ENCODE results near the gene SEMA3A.

Gene SEMA3A

GRCh38 chr7:84195295-84196060 is 889 bp upstream of the SEMA3A start:
- DNase-seq, result no peak

GRCh38 chr7:84193747-84194146 is 842 bp downstream of the SEMA3A start:
- no peak for DNase-seq

- DNase-seq, result no peak
Observed at GRCh38 chr7:84191842-84192241, 2.7 kb downstream of the SEMA3A start.

DNA sequence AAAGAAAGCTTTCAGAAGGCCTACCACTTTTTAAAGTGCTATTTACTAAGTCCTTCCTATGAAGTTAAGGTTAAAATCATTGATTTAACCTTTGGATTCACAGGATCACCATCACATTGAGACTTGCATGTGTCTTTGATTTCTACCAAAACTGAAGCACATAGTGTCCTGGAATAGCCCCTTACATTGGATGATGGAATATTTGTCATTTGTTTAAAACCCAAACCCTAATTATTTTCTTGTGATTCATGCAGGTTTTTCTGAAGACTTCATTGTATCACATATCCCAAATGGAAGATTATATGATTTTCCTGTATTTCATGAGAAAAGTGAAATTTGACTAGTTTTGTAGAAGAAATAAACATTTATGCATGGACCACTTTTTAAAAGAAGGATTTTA is 3.3 kb downstream of the SEMA3A start:
- no peak for DNase-seq

DNA sequence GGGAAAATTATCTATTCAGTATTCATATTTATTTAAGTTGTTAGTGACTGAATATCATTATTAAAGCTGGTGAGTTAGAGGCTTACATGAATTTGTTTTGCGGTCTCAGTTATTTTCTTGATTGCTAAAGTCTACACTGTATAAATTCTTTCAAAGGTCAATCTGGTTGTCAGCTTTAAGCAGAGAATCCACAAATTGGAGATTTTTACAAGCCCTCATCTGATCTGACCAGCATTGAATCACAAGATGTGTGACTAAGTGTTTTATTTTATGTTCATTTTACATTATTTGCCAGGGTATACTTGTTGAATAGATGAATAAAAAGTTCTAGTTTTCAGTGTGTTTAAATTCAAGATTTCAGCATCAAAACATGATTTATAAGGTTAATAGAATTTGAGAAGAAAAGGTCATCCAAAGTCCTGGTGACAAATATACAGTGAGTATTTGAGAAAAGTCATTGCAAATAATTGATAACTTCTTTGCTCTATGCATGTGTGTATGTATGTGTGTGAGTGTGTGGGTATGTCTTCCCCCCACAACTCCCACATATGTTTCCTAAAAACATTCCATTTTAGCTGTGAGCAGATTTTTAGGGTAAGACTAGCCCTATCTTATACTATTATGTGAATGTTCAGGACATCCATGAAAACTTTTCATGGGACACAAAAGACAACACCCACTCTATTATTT is 4.4 kb downstream of the SEMA3A start:
- no peak for DNase-seq

DNA sequence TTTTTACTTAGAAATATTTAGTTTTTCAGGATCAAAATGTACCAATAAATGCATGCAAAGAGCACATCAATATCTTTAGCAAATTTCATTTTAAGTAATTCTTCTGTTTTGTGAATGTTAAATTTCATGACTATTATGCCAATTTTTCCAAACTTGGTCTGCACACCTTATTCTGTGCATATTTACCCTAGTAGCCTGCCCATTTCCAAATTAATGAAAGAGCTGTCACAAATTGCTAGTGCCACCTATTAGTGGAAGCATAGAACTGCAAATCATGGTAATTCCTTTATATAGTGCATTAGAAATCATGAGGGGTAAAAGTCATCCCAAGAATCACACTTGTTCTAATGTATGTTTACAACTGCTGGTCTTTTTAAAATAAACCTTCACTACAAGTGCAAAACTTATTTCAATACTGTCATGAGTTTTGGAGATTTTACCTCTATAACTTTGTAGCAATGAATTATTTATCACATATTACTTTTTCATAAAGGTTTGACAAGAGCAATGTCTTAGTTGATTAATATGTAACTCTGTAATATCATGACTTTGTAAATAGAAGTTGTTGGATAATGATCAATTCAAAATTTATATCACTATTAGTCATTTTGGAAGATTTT is 5.7 kb downstream of the SEMA3A start:
- peak; percentile 36 for DNase-seq

DNA sequence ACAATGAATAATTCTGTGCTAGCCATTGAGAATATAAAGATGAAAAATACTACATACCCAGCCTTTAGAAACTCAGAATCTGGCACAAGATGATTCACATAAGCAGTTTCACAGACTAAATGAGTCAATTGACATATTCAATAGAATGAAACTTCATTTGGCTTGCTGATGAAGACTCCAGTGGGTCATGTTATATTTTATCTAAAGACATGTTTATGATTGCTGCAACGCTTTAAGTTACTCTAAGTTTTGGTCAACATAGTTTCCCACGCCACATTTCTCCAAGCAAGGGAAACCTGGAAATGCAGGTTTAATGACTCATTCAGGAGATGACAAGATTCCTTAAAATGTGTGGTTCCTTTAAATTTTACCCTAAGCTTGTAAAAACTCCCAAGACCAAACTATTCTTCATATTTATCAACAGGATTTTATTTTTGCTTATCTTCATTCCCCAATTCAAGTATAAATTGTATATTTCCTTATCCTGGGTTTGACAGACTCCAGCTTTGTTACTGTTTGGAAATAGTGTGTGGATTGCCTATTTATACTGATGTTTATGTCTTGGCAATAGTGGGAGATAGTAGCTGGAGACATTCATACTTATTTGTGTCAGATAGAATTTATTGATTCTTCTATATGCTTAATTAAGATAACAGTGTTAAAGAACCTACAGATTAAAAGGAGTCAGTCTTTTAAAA is 6.6 kb downstream of the SEMA3A start:
- no peak for DNase-seq

DNA sequence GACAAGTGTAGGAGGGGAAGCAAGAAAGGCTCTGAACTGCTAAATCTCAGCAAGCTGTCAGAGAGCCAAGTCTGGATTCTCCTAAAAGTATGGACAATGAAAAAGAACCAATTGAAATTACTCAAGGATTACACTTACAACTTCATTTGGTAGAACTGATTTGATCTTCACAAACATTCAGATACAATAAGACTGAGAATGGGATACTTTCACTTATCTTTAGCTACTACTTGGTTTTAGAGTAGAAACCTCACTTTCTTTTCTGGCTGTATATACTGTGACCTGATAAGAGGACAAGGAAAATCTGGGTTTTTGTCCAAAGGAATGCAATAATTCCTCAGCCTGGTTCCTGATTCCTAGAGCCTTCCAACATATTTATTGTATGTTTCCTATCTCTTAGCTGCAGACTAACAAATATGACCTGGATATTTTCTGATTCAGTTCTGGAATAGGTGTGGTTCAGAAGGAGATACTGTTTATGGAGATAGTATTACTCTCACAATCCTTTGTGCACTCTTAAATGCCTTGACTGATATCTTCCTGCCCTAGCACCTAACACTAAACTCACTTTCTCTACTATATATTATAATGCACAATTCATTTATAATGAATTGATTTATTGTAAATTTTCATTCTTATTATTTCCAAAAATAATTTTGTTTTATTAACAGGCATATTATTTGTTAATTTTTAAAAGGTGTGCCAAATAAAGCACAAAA is 7.3 kb downstream of the SEMA3A start:
- DNase-seq, result no peak

DNA sequence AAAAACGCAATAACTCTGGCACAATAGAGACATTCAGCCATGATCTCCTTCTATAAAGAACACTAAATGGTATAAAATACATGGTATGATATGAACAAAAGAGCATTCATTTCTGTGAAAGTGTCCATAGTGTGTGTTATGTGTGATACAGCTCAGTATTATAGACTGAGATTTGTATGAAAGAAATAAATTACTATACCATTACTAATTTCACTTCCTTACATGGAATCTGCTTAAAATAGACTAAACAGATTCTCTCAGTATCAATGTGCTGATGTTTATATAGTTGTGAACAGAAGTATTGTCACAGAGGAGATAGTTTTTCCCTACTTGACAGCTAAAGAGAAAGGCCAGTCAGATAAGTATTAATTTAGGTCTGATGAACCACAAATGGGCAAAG is 10.8 kb downstream of the SEMA3A start:
- DNase-seq, result no peak

GRCh38 chr7:84182301-84182700 is 12.3 kb downstream of the SEMA3A start:
- no peak for DNase-seq

GRCh38 chr7:84181628-84182027 is 13.0 kb downstream of the SEMA3A start:
- DNase-seq, result no peak

GRCh38 chr7:84177758-84178412 is 16.7 kb downstream of the SEMA3A start:
- DNase-seq, result no peak

DNA sequence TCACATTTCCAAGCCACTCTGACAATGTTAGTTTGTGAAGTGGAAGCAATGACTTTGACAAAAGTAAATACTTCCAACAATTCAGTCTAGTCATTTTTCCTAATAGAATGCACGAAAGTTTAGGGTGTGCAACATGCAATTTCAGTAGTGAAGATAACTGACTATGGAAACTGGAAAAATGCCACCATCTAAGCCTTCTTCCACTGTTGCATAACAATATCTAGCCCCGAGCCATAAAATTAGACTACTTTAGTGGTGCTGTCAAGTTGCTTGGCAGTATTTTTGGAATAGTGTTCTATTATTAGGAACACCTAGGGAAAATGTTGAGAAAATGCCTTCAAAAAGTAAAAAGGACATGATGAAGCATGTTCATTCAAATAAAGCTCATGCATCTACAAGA is 17.9 kb downstream of the SEMA3A start:
- no peak for DNase-seq

- DNase-seq, result no peak
Observed at GRCh38 chr7:84175461-84175860, 19.1 kb downstream of the SEMA3A start.

GRCh38 chr7:84170646-84171045 is 23.9 kb downstream of the SEMA3A start:
- no peak for DNase-seq

DNA sequence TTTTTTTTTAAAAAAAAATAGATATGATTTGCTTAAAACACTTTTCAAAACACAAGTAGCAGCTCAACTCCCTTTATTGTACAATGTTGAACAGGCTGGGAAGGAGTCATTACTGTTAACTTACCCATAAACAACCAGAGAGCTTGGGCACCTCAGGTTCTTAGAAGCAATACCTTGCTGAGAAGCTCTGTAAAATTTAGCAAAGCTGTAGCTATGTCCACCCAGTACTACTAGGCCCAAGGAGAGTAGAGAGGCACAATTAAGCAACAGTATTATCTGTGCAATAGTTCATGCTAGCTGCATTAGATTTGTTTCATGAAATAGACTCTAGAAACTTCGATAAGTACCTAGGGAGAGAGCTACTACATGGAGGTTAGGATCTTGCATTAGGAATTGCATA is 32.0 kb downstream of the SEMA3A start:
- no peak for DNase-seq

DNA sequence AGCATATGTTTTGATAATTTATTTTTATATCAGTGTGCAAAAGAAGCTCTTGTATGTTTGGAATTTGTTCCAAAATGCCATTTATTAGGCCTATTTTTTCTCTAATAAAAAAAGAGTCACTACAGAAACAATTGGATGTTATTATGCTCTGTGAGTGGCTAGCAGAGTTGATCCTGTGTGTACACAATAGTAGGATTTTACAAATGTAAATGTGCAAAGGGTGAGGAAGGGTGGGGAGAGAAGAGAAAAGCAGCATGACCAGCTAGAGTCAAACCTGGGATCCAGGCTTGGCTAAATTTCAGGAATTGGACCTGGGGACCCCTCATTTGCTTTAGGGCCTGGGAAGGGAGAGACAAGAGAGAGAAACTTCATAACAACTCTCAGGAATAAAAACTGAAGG is 32.5 kb downstream of the SEMA3A start:
- DNase-seq, result no peak

- no peak for DNase-seq
Observed at GRCh38 chr7:84161398-84161797, 33.2 kb downstream of the SEMA3A start.

- no peak for DNase-seq
Observed at GRCh38 chr7:84159435-84159834, 35.2 kb downstream of the SEMA3A start.

- DNase-seq, result no peak
Observed at GRCh38 chr7:84157171-84157570, 37.4 kb downstream of the SEMA3A start.

DNA sequence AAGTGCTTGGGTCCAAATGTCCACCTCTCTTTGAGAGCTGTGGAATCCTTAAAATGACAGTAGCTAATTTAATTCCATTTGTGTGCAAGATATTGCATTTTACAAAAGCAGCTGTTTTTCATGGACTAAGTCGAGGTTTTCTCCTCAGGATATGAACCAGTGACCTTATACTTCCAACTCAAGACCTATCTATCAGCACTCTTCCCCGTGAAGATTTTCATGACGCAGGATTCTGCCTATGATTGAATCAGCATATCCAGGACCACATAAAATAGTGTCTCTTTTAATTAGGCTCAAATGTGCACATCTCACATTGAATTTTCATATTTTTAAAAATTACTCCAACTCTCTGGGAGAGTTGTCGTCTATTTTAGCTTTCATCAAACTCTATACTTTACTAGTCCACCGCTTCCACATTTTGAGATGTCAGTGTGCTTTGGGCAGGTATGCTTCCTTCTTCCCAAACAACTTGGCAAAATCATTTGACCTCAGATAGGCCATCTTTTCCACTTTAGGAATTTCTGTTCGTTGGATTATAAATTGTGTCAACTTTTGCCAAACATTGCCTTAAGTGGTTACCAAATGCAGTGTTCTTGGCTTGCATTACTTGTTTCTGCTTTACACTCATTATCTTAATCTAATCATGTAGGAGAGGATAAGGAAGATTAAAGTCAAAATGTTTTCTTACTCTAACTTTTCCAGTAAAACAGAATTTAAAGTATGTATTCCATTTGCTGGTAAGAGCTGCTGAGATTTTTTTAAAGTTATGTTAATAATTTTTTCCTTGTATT is 39.4 kb downstream of the SEMA3A start:
- DNase-seq, result no peak

- no peak for DNase-seq
Observed at GRCh38 chr7:84152995-84153394, 41.6 kb downstream of the SEMA3A start.
